ENCODE results near the gene LRRC28. TPM values are rescaled to one million over a fixed set of nuclear protein-coding genes. Genes with fewer than 3 reads are reported as not detected.

The LRRC28 gene
- total RNA-seq: 20.3 TPM
- long read RNA-seq, full-length matches to known transcripts: 12 of 23 reads
- long read RNA-seq, partial matches to known transcripts: 0 of 23 reads
- long read RNA-seq, other reads (novel, unspliced or antisense): 11 of 23 reads

GRCh38 chr15:99250857-99251841 is at the start of gene LRRC28:
Gene LRRC28 (plus strand): TSS chr15:99251481. CDS start chr15:99255958, 4,477 bp downstream.
- peaks cover 18% of the 10 kb centered on the region for H3K4me1 ChIP-seq
- ATAC-seq (peak; percentile 99), DNase-seq (peak; percentile 98)
- intact Hi-C loops (cut with DNase I): no loop called here
- no peaks in the 10 kb centered on the region for H3K9me3 ChIP-seq
- peak within 1 kb of the TSS; percentile 85 for H3K4me3 ChIP-seq
- no peak for TF ChIP-seq CTCF (IDR thresholded peaks at IDR 0.05)
- peaks cover 6% of the 10 kb centered on the region for H3K36me3 ChIP-seq
- H3K27ac ChIP-seq: peak within 1 kb of the TSS; percentile 91
- no peaks in the 10 kb centered on the region for H3K27me3 ChIP-seq

- Histone ChIP-seq H3K27ac (no peak overlapping the region), H3K27me3 (no peaks in the 10 kb centered on the region), H3K9me3 (no peaks in the 10 kb centered on the region), H3K4me1 (no peaks in the 10 kb centered on the region), H3K4me3 (no peak overlapping the region), H3K36me3 (peaks cover 8% of the 10 kb centered on the region)
- intact Hi-C loops (cut with DNase I): no loop called here
- no peak for TF ChIP-seq CTCF (IDR thresholded peaks at IDR 0.05)
- DNase-seq (no peak), ATAC-seq (no peak)
Observed at GRCh38 chr15:99202176-99202552, 49.1 kb upstream of the LRRC28 start.

GRCh38 chr15:99207672-99208071 is 43.6 kb upstream of the LRRC28 start:
- H3K4me3 ChIP-seq: no peak overlapping the region
- no peak for ATAC-seq
- no peaks in the 10 kb centered on the region for H3K9me3 ChIP-seq
- intact Hi-C loops (cut with DNase I): no loop called here
- TF ChIP-seq CTCF (IDR thresholded peaks at IDR 0.05): no peak
- DNase-seq: no peak
- H3K4me1 ChIP-seq: no peaks in the 10 kb centered on the region
- no peak overlapping the region for H3K27ac ChIP-seq
- H3K36me3 ChIP-seq: no peaks in the 10 kb centered on the region
- H3K27me3 ChIP-seq: no peaks in the 10 kb centered on the region

GRCh38 chr15:99209326-99209725 is 42.0 kb upstream of the LRRC28 start:
- intact Hi-C loops (cut with DNase I): no loop called here
- no peak for TF ChIP-seq CTCF (IDR thresholded peaks at IDR 0.05)
- H3K27ac ChIP-seq: no peak overlapping the region
- DNase-seq (no peak), ATAC-seq (no peak)
- no peaks in the 10 kb centered on the region for H3K27me3 ChIP-seq
- H3K4me3 ChIP-seq: no peak overlapping the region
- no peaks in the 10 kb centered on the region for H3K4me1 ChIP-seq
- H3K36me3 ChIP-seq: no peaks in the 10 kb centered on the region
- H3K9me3 ChIP-seq: no peaks in the 10 kb centered on the region

- DNase-seq (no peak), ATAC-seq (no peak)
- H3K36me3 ChIP-seq: peaks cover 4% of the 10 kb centered on the region
- H3K9me3 ChIP-seq: no peaks in the 10 kb centered on the region
- intact Hi-C loops (cut with DNase I): loop anchor here (5.0 kb wide), 1 partner anchor 108 kb away; no protein-coding TSS in a partner anchor
- H3K4me1 ChIP-seq: no peaks in the 10 kb centered on the region
- H3K27me3 ChIP-seq: no peaks in the 10 kb centered on the region
- no peak overlapping the region for H3K27ac ChIP-seq
- no peak for TF ChIP-seq CTCF (IDR thresholded peaks at IDR 0.05)
- no peak overlapping the region for H3K4me3 ChIP-seq
Observed at GRCh38 chr15:99210334-99210733, 40.9 kb upstream of the LRRC28 start.
